IMR-90 (cell line): ENCODE data around the gene TTC31. TPM values are rescaled to one million over a fixed set of nuclear protein-coding genes. Genes with fewer than 3 reads are reported as not detected.

Experiments
- ATAC-seq: fragments of 200-7000 bp; cut with Tn5 transposase; 2 replicates; pipeline ENCODE4 v1.9.1; 2020; ENCODE audit warnings: low read depth, mild to moderate bottlenecking, moderate library complexity
- BruUV-seq: library from RNA; stranded (reverse); fragments of 400-500 nt; replicated peaks from 2 replicates; lab custom pipeline; 2021; lab: Mats Ljungman, UMichigan
- CTCF ChIA-PET: fragments of 300-600 bp; formaldehyde crosslinking; extraction: SDS; loops from one replicate; lab custom pipeline; 2021; ENCODE audit warnings: antibody characterized with exemption; lab: Yijun Ruan, JAX
- POLR2A ChIA-PET: fragments of 300-600 bp; sonication (Branson Sonifier 250); formaldehyde crosslinking; loops from one replicate; lab custom pipeline; 2022; ENCODE audit warnings: antibody characterized with exemption; ENCODE audit not compliant: unreplicated experiment; lab: Charles Lee
- DNase-seq: peaks from one replicate; pipeline ENCODE4 v3.0.0; 2013
- H2AFZ ChIP-seq: replicated peaks from 2 replicates; pipeline ENCODE3; 2013; ENCODE audit warnings: low read length, mild to moderate bottlenecking; ENCODE audit not compliant: poor library complexity
- H2AK5ac ChIP-seq: 2 replicates; pipeline ENCODE4 v1.6.1; 2013; ENCODE audit warnings: low read depth, low read length, inconsistent platforms
- H2AK9ac ChIP-seq: replicated peaks from 2 replicates; pipeline ENCODE3; 2013; ENCODE audit warnings: mild to moderate bottlenecking, low read depth, low read length, moderate library complexity; ENCODE audit not compliant: poor library complexity
- H2BK120ac ChIP-seq: 2 replicates; pipeline ENCODE4 v1.6.1; 2013; ENCODE audit warnings: low read depth, low read length, inconsistent platforms
- H2BK15ac ChIP-seq: 3 replicates; pipeline ENCODE4 v1.6.1; 2013; ENCODE audit warnings: low read depth, low read length, inconsistent platforms
- H2BK20ac ChIP-seq: 2 replicates; pipeline ENCODE4 v1.6.1; 2013; ENCODE audit warnings: low read depth, mild to moderate bottlenecking, inconsistent platforms, low read length, moderate library complexity
- H2BK5ac ChIP-seq: 2 replicates; pipeline ENCODE4 v1.6.1; 2013; ENCODE audit warnings: mild to moderate bottlenecking, low read depth, low read length, inconsistent platforms; ENCODE audit not compliant: poor library complexity, severe bottlenecking
- H3K14ac ChIP-seq: replicated peaks from 2 replicates; pipeline ENCODE4 v1.6.1; 2013; ENCODE audit warnings: low read depth, low read length, inconsistent platforms
- H3K18ac ChIP-seq: 2 replicates; pipeline ENCODE4 v1.6.1; 2013; ENCODE audit warnings: low read depth, low read length, control low read depth
- H3K23ac ChIP-seq: 2 replicates; pipeline ENCODE4 v1.6.1; 2013; ENCODE audit warnings: low read depth, low read length, inconsistent platforms
- H3K27ac ChIP-seq: 2 replicates; pipeline ENCODE4 v1.5.1; 2013; ENCODE audit warnings: mild to moderate bottlenecking, control low read depth, low read length; ENCODE audit not compliant: insufficient read depth
- H3K27me3 ChIP-seq: 2 replicates; pipeline ENCODE4 v1.6.1; 2013; ENCODE audit warnings: low read length; ENCODE audit not compliant: control insufficient read depth, insufficient read depth
- H3K36me3 ChIP-seq: 2 replicates; pipeline ENCODE4 v1.6.1; 2013; ENCODE audit warnings: low read length, mixed read lengths; ENCODE audit not compliant: control insufficient read depth, insufficient read depth
- H3K4ac ChIP-seq: 2 replicates; pipeline ENCODE4 v1.6.1; 2013; ENCODE audit warnings: low read depth, low read length, inconsistent platforms
- H3K4me1 ChIP-seq: 2 replicates; pipeline ENCODE4 v1.6.1; 2013; ENCODE audit warnings: low read length, mixed read lengths; ENCODE audit not compliant: control insufficient read depth, insufficient read depth
- H3K4me2 ChIP-seq: 2 replicates; pipeline ENCODE4 v1.6.1; 2013; ENCODE audit warnings: low read depth, mild to moderate bottlenecking, control low read depth, low read length, moderate library complexity
- H3K4me3 ChIP-seq: 2 replicates; pipeline ENCODE4 v1.5.1; 2013; ENCODE audit warnings: low read depth, mild to moderate bottlenecking, control low read depth, low read length, moderate library complexity; ENCODE audit not compliant: insufficient read depth
- H3K56ac ChIP-seq: 2 replicates; pipeline ENCODE4 v1.6.1; 2013; ENCODE audit warnings: low read length, inconsistent platforms; ENCODE audit not compliant: insufficient read depth; ENCODE audit errors: extremely low read depth
- H3K79me1 ChIP-seq, 2 experiments: 2 replicates each; pipeline ENCODE4 v1.6.1; 2013; ENCODE audit warnings: low read length in 2 of 2, inconsistent platforms in 1 of 2, low read depth in 1 of 2
- H3K9ac ChIP-seq: 2 replicates; pipeline ENCODE4 v1.6.1; 2013; ENCODE audit warnings: low read depth, low read length, control low read depth
- H3K9me1 ChIP-seq: 2 replicates; pipeline ENCODE4 v1.6.1; 2013; ENCODE audit warnings: low read length, inconsistent platforms; ENCODE audit not compliant: insufficient read depth
- H3K9me3 ChIP-seq: 2 replicates; pipeline ENCODE4 v1.6.1; 2013; ENCODE audit warnings: low read length; ENCODE audit not compliant: control insufficient read depth, insufficient read depth
- H4K20me1 ChIP-seq: 2 replicates; pipeline ENCODE4 v1.6.1; 2013; ENCODE audit warnings: low read length, inconsistent platforms; ENCODE audit not compliant: insufficient read depth
- H4K5ac ChIP-seq: 2 replicates; pipeline ENCODE4 v1.6.1; 2013; ENCODE audit warnings: mild to moderate bottlenecking, low read depth, low read length, control low read depth
- H4K8ac ChIP-seq, 2 experiments: 2 replicates each; pipeline ENCODE4 v1.6.1; 2013; ENCODE audit warnings: low read depth in 2 of 2, low read length in 2 of 2, control low read depth in 1 of 2, inconsistent platforms in 1 of 2
- H4K91ac ChIP-seq: 2 replicates; pipeline ENCODE4 v1.6.1; 2013; ENCODE audit warnings: low read depth, low read length, inconsistent platforms; ENCODE audit not compliant: insufficient read depth
- CEBPB ChIP-seq: IDR thresholded peaks from 2 replicates; pipeline ENCODE4 v1.6.1; 2012; ENCODE audit warnings: low read depth, low read length, improper control_type of control experiment
- FOS ChIP-seq: fragments of 150-350 bp; IDR thresholded peaks from 2 replicates; pipeline ENCODE4 v1.6.1; 2016; ENCODE audit warnings: low read depth, low read length
- MAFK ChIP-seq: IDR thresholded peaks from 2 replicates; pipeline ENCODE4 v1.6.1; 2012; ENCODE audit warnings: low read depth, low read length, improper control_type of control experiment
- MXI1 ChIP-seq: IDR thresholded peaks from 2 replicates; pipeline ENCODE4 v1.6.1; 2012; ENCODE audit warnings: low read depth, mild to moderate bottlenecking, low read length, moderate library complexity, borderline replicate concordance
- RCOR1 ChIP-seq: IDR thresholded peaks from 2 replicates; pipeline ENCODE4 v1.6.1; 2012; ENCODE audit warnings: mild to moderate bottlenecking, low read length, improper control_type of control experiment; ENCODE audit not compliant: insufficient replicate concordance
- RFX5 ChIP-seq: IDR thresholded peaks from 2 replicates; pipeline ENCODE4 v1.8.0; 2012; ENCODE audit warnings: low read depth, mild to moderate bottlenecking, low read length, moderate library complexity
- SMC3 ChIP-seq: fragments of 150-350 bp; IDR thresholded peaks from 2 replicates; pipeline ENCODE4 v1.6.1; 2016; ENCODE audit warnings: low read depth, mild to moderate bottlenecking, antibody characterized with exemption, low read length, moderate library complexity
- WGBS, 2 experiments: methylation state at CpG; one replicate each; pipeline versions ENCODE4 v1.1.5 to v1.1.7; 2013; ENCODE audit warnings: missing lambda C conversion rate in 2 of 2; ENCODE audit not compliant: insufficient read length in 1 of 2; ENCODE audit errors: extremely low coverage in 2 of 2; 5-methylcytosine and 5-hydroxymethylcytosine counted together
- dilution Hi-C: fragments of 300-500 bp; cut with HindIII; formaldehyde crosslinking; loops from one replicate; pipeline ENCODE4 v1.14.3; 2018; ENCODE audit warnings: low sequenced_read_pairs; ENCODE audit not compliant: unreplicated experiment
- in situ Hi-C: fragments of 300-500 bp; cut with MboI; formaldehyde crosslinking; loops from 3 replicates; pipeline ENCODE4 v1.14.3; 2019; ENCODE audit warnings: low sequenced_read_pairs, inconsistent platforms, mixed read lengths
- intact Hi-C: fragments of 100-400 bp; cut with micrococcal nuclease; formaldehyde crosslinking; loops from 2 replicates; pipeline ENCODE4 v1.10.0; 2022
- polyA plus RNA-seq, 3 experiments: library from polyadenylated mRNA; depleted of rRNA; stranded (reverse); fragments of >200 nt; gene quantifications; 2 replicates each; pipeline ENCODE4 v1.2.3, GENCODE V29; 2012; ENCODE audit warnings: low replicate concordance in 1 of 3
- total RNA-seq: library from RNA; depleted of rRNA; stranded (reverse); fragments of >200 nt; gene quantifications from 2 replicates; pipeline ENCODE4 v1.2.3, GENCODE V29; 2012

The TTC31 gene
- total and polyA plus RNA-seq, 2 of the 4 experiments (the other 2 are of a cell fraction), result 6.3 to 18.8 TPM

DNA sequence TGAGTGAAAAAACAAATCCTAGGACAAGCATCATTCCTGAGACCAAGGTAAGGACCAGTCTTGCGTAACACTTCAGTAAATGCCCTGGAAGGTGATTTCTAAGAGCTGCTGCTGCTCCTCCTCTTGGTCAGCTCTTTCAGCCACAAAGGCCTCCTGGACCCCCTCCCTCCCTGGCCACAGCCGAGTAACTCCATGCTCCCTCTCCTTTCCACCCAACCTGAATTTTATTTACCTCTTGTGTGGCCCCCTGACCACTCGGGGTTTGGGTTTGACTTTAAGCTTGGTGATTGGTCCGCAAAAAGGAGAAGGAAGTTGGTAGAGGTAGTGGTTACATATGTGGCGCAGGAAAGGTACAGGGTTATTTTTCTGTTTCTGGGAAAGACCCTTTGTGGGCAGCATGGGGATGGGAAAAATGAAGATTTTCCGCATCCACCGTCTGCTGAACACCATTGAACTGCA lies 56.0 kb downstream of the TTC31 start:
- no peak overlapping the region for H4K5ac ChIP-seq
- intact Hi-C loops, result no loop called here
- ChIA-PET CTCF (no interaction called here), POLR2A (no interaction called here)
- no peak overlapping the region for H2AK9ac ChIP-seq
- no peak overlapping the region for H3K23ac ChIP-seq
- ATAC-seq (no peak), DNase-seq (no peak)
- H4K8ac ChIP-seq, result no peak overlapping the region
- H3K36me3 ChIP-seq, result peaks cover 19% of the 10 kb centered on the region
- in situ Hi-C loops, result no loop called here
- H3K14ac ChIP-seq, result no peak overlapping the region
- BruUV-seq, result no TSS peak
- H3K4ac ChIP-seq, result no peak overlapping the region
- no peak for TF ChIP-seq FOS
- TF ChIP-seq MXI1, result no peak
- TF ChIP-seq RFX5, result no peak
- TF ChIP-seq RCOR1, result no peak
- no peak for TF ChIP-seq MAFK
- TF ChIP-seq CEBPB, result peak; percentile 83
- no peak for TF ChIP-seq SMC3
- H3K9me1 ChIP-seq, result no peaks in the 10 kb centered on the region
- no peak overlapping the region for H3K9ac ChIP-seq
- H3K4me3 ChIP-seq, result no peak overlapping the region
- no peak overlapping the region for H2BK5ac ChIP-seq
- no peaks in the 10 kb centered on the region for H3K79me1 ChIP-seq
- H3K4me2 ChIP-seq, result no peak overlapping the region
- no peak overlapping the region for H4K91ac ChIP-seq
- no peak overlapping the region for H2BK120ac ChIP-seq
- dilution Hi-C loops, result no loop called here
- no peak overlapping the region for H3K18ac ChIP-seq
- WGBS, 2 experiments, result 96% methylated on average over 4 of the region's 7 CpGs; no CpG with 5 or more reads in 1 of the 2 experiments
- no peak overlapping the region for H2AFZ ChIP-seq
- H3K9me3 ChIP-seq, result no peaks in the 10 kb centered on the region
- H3K4me1 ChIP-seq, result no peaks in the 10 kb centered on the region
- no peak overlapping the region for H2BK15ac ChIP-seq
- H3K56ac ChIP-seq, result no peak overlapping the region
- H4K20me1 ChIP-seq, result no peaks in the 10 kb centered on the region
- H2AK5ac ChIP-seq, result no peak overlapping the region
- no peak overlapping the region for H3K27ac ChIP-seq
- no peaks in the 10 kb centered on the region for H3K27me3 ChIP-seq
- no peak overlapping the region for H2BK20ac ChIP-seq
